ENCODE measurements around the gene HIVEP3.

HIVEP3 gene

DNA sequence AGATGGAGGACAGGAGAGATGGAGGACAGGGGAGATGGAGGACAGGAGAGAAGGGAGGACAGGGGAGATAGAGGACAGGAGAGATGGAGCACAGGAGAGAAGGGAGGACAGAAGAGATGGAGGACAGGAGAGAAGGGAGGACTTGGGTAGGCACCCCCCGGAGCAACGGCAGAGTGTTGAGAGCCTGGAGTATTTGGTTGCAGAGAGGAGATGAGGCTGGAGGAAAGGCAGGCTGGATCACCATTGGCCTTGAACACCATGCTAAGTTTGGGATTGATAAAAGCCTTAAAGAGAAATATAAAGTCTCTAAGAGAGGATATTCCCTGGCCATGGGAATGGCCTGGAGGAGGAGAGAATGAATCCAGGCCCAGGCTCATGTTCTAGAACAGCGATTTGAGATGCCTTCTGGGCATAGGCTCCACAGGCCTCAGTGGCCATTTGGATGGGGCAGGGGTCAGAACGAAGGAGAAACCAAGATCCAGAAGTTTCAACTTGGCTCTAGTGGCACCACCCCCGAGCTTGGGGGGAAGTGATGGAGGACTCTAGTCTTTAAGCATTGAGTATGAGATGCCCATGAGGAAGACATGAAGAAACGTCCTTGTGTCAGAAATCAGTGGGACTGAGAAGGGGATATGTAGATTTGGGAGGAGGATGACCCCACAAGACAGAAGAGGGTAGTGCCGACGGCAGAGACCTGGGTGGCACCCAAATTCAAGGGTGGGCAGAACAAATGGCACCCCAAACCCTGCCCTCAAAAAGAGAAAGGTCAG lies 386.3 kb downstream of the HIVEP3 start:
- no peak for TF ChIP-seq EZH2phosphoT487 (IDR thresholded peaks at IDR 0.05; ENCODE audit: borderline replicate concordance)
- TF ChIP-seq, protein P1, sequence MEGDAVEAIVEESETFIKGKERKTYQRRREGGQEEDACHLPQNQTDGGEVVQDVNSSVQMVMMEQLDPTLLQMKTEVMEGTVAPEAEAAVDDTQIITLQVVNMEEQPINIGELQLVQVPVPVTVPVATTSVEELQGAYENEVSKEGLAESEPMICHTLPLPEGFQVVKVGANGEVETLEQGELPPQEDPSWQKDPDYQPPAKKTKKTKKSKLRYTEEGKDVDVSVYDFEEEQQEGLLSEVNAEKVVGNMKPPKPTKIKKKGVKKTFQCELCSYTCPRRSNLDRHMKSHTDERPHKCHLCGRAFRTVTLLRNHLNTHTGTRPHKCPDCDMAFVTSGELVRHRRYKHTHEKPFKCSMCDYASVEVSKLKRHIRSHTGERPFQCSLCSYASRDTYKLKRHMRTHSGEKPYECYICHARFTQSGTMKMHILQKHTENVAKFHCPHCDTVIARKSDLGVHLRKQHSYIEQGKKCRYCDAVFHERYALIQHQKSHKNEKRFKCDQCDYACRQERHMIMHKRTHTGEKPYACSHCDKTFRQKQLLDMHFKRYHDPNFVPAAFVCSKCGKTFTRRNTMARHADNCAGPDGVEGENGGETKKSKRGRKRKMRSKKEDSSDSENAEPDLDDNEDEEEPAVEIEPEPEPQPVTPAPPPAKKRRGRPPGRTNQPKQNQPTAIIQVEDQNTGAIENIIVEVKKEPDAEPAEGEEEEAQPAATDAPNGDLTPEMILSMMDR (conservative IDR thresholded peaks at IDR 0.05; ENCODE audit: low read length) = no peak
- Histone ChIP-seq H3K27me3 (ENCODE audit: insufficient read depth, low read length, poor library complexity, severe bottlenecking) (no peaks in the 10 kb centered on the region), H4K20me1 (ENCODE audit: insufficient read depth, low read length, poor library complexity, severe bottlenecking) (no peaks in the 10 kb centered on the region), H3K79me2 (ENCODE audit: insufficient read depth, low read length) (no peaks in the 10 kb centered on the region), H3K4me2 (ENCODE audit: low read depth, low read length, poor library complexity, severe bottlenecking) (no peak overlapping the region), H3K4me3 (ENCODE audit: low read length, poor library complexity, severe bottlenecking) (no peak overlapping the region), H3K9me3 (ENCODE audit: insufficient read depth, low read depth, low read length) (no peaks in the 10 kb centered on the region), H3K9ac (ENCODE audit: low read depth, low read length, poor library complexity, severe bottlenecking) (no peak overlapping the region), H3K4me1 (ENCODE audit: insufficient read depth, low read length, poor library complexity, severe bottlenecking) (no peaks in the 10 kb centered on the region), H3K9me2 (replicated peaks; ENCODE audit: low read depth, low read length) (no peaks in the 10 kb centered on the region), H2AFZ (ENCODE audit: low read length) (no peak overlapping the region), H3K36me3 (ENCODE audit: insufficient read depth, low read length) (no peaks in the 10 kb centered on the region), H3F3A (ENCODE audit: low read depth) (no peaks in the 10 kb centered on the region)

DNA sequence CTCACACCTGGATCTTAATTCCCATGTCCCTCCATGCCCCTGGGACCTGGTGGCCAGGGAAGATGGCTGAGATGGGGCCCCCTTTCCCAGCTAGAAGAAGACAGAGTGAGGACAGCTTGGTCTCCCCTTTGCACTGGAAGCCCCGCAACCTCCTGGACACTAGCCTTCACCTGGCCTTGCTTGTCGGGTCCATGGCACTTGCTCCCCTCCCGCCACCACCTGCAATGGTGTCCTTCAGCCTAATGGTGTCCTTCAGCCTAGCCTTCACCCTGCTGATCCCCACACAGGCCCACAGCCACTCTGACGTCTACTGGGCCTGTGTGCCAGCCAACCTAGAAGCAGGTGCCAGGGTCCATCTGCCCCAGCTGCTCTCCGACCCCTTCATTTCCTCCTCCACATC lies 388.3 kb downstream of the HIVEP3 start:
- Histone ChIP-seq H3K4me3 (ENCODE audit: low read length, poor library complexity, severe bottlenecking) (no peak overlapping the region), H3K79me2 (ENCODE audit: insufficient read depth, low read length) (no peaks in the 10 kb centered on the region), H2AFZ (ENCODE audit: low read length) (no peak overlapping the region), H3K4me2 (ENCODE audit: low read depth, low read length, poor library complexity, severe bottlenecking) (no peak overlapping the region), H3K36me3 (ENCODE audit: insufficient read depth, low read length) (no peaks in the 10 kb centered on the region), H3K9me2 (replicated peaks; ENCODE audit: low read depth, low read length) (no peaks in the 10 kb centered on the region), H3F3A (ENCODE audit: low read depth) (no peaks in the 10 kb centered on the region), H3K9me3 (ENCODE audit: insufficient read depth, low read depth, low read length) (no peaks in the 10 kb centered on the region), H3K27me3 (ENCODE audit: insufficient read depth, low read length, poor library complexity, severe bottlenecking) (no peaks in the 10 kb centered on the region), H3K4me1 (ENCODE audit: insufficient read depth, low read length, poor library complexity, severe bottlenecking) (no peaks in the 10 kb centered on the region), H3K9ac (ENCODE audit: low read depth, low read length, poor library complexity, severe bottlenecking) (no peak overlapping the region), H4K20me1 (ENCODE audit: insufficient read depth, low read length, poor library complexity, severe bottlenecking) (no peaks in the 10 kb centered on the region)
- no peak for TF ChIP-seq EZH2phosphoT487 (IDR thresholded peaks at IDR 0.05; ENCODE audit: borderline replicate concordance)
- TF ChIP-seq, protein P1 (conservative IDR thresholded peaks at IDR 0.05; ENCODE audit: low read length) = no peak

DNA sequence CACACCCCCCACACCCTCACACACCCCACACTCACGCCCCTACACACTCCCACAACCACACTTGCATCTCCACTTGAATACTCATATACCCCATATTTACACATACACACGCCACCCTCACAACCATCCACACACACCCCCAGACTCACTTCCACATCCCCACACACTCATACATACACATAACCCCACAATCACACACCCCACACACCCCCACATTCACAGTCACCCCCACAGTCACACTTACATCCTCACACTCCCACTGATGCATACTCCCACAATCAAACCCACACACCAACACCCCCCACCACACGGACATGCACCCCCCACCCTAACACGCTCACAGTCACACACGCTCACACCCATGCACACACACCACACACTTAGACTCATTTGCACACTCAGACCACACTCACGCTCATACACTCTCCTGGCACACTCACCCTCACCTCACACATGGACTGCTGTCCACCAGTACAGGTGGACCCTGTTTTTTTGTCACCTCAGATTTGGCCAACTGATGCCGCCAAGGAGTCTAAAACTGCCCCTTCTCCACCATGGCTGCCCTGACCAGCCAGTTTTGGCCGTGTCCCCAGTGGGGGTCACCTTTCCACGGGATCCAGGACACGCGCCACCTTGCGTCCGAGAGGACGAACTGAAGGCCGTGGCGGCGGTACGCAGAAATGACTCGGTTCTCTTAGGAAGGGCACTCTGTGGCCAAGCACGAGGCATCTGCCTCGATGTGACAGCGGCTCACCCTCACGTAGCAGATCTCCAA lies 388.9 kb downstream of the HIVEP3 start:
- no peaks in the 10 kb centered on the region for H3K9me3 ChIP-seq (ENCODE audit: insufficient read depth, low read depth, low read length)
- H3K4me3 ChIP-seq (ENCODE audit: low read length, poor library complexity, severe bottlenecking) = no peak overlapping the region
- no peaks in the 10 kb centered on the region for H3K9me2 ChIP-seq (replicated peaks; ENCODE audit: low read depth, low read length)
- no peak overlapping the region for H3K9ac ChIP-seq (ENCODE audit: low read depth, low read length, poor library complexity, severe bottlenecking)
- no peaks in the 10 kb centered on the region for H4K20me1 ChIP-seq (ENCODE audit: insufficient read depth, low read length, poor library complexity, severe bottlenecking)
- no peaks in the 10 kb centered on the region for H3K27me3 ChIP-seq (ENCODE audit: insufficient read depth, low read length, poor library complexity, severe bottlenecking)
- H3K4me1 ChIP-seq (ENCODE audit: insufficient read depth, low read length, poor library complexity, severe bottlenecking) = no peaks in the 10 kb centered on the region
- TF ChIP-seq, protein P1 (conservative IDR thresholded peaks at IDR 0.05; ENCODE audit: low read length) = no peak
- no peak for TF ChIP-seq EZH2phosphoT487 (IDR thresholded peaks at IDR 0.05; ENCODE audit: borderline replicate concordance)
- H3F3A ChIP-seq (ENCODE audit: low read depth) = no peaks in the 10 kb centered on the region
- no peaks in the 10 kb centered on the region for H3K36me3 ChIP-seq (ENCODE audit: insufficient read depth, low read length)
- no peak overlapping the region for H3K4me2 ChIP-seq (ENCODE audit: low read depth, low read length, poor library complexity, severe bottlenecking)
- no peaks in the 10 kb centered on the region for H3K79me2 ChIP-seq (ENCODE audit: insufficient read depth, low read length)
- H2AFZ ChIP-seq (ENCODE audit: low read length) = no peak overlapping the region

All from Loucy (cell line).